ENCODE results near the gene TJP1.
A peak's percentile ranks its signal among the peaks of the same experiment; 100 is the strongest.

TJP1 gene

GRCh38 chr15:29811691-29812383 lies 10.4 kb downstream of the TJP1 start:
- TF ChIP-seq JUND (IDR thresholded peaks at IDR 0.05; ENCODE audit: low read depth) = no peak
- DNase-seq (ENCODE audit: low read depth in 1 of 2, low spot score in 1 of 2) = no peak
- in situ Hi-C loops (cut with HindIII; ENCODE audit: low pct_unique_long_range_greater_than_20kb, low sequenced_read_pairs) = no loop called here

- in situ Hi-C loops (cut with HindIII; ENCODE audit: low pct_unique_long_range_greater_than_20kb, low sequenced_read_pairs) = no loop called here
- TF ChIP-seq JUND (IDR thresholded peaks at IDR 0.05; ENCODE audit: low read depth) = no peak
- no peak for DNase-seq (ENCODE audit: low read depth in 1 of 2, low spot score in 1 of 2)
These were observed 16.6 kb downstream of the TJP1 start for GRCh38 chr15:29805708-29806104.

- TF ChIP-seq JUND (IDR thresholded peaks at IDR 0.05; ENCODE audit: low read depth) = no peak
- in situ Hi-C loops (cut with HindIII; ENCODE audit: low pct_unique_long_range_greater_than_20kb, low sequenced_read_pairs) = no loop called here
- DNase-seq (ENCODE audit: low read depth in 1 of 2, low spot score in 1 of 2) = no peak
These were observed 17.1 kb downstream of the TJP1 start for GRCh38 chr15:29805043-29805707.

GRCh38 chr15:29802411-29802810 lies 19.9 kb downstream of the TJP1 start:
- DNase-seq (ENCODE audit: low read depth in 1 of 2, low spot score in 1 of 2) = no peak
- no peak for TF ChIP-seq JUND (IDR thresholded peaks at IDR 0.05; ENCODE audit: low read depth)
- in situ Hi-C loops (cut with HindIII; ENCODE audit: low pct_unique_long_range_greater_than_20kb, low sequenced_read_pairs) = no loop called here

- in situ Hi-C loops (cut with HindIII; ENCODE audit: low pct_unique_long_range_greater_than_20kb, low sequenced_read_pairs) = no loop called here
- DNase-seq (ENCODE audit: low read depth in 1 of 2, low spot score in 1 of 2) = no peak
These were observed 21.5 kb downstream of the TJP1 start for GRCh38 chr15:29800491-29801366.

GRCh38 chr15:29799859-29800258 lies 22.4 kb downstream of the TJP1 start:
- TF ChIP-seq JUND (IDR thresholded peaks at IDR 0.05; ENCODE audit: low read depth) = no peak
- no peak for DNase-seq (ENCODE audit: low read depth in 1 of 2, low spot score in 1 of 2)

More at GRCh38 chr15:29800491-29801366, 21.5 kb downstream of the TJP1 start:
- TF ChIP-seq JUND (IDR thresholded peaks at IDR 0.05; ENCODE audit: low read depth) = no peak

GRCh38 chr15:29795610-29796009 lies 26.7 kb downstream of the TJP1 start:
- in situ Hi-C loops (cut with HindIII; ENCODE audit: low pct_unique_long_range_greater_than_20kb, low sequenced_read_pairs) = no loop called here
- DNase-seq (ENCODE audit: low read depth in 1 of 2, low spot score in 1 of 2) = no peak
- TF ChIP-seq JUND (IDR thresholded peaks at IDR 0.05; ENCODE audit: low read depth) = no peak

More at GRCh38 chr15:29799859-29800258, 22.4 kb downstream of the TJP1 start:
- in situ Hi-C loops (cut with HindIII; ENCODE audit: low pct_unique_long_range_greater_than_20kb, low sequenced_read_pairs) = no loop called here

- TF ChIP-seq JUND (IDR thresholded peaks at IDR 0.05; ENCODE audit: low read depth) = no peak
- in situ Hi-C loops (cut with HindIII; ENCODE audit: low pct_unique_long_range_greater_than_20kb, low sequenced_read_pairs) = no loop called here
- DNase-seq (ENCODE audit: low read depth in 1 of 2, low spot score in 1 of 2) = no peak
These were observed 29.7 kb downstream of the TJP1 start for GRCh38 chr15:29792426-29793159.

GRCh38 chr15:29790607-29791006 lies 31.7 kb downstream of the TJP1 start:
- no peak for TF ChIP-seq JUND (IDR thresholded peaks at IDR 0.05; ENCODE audit: low read depth)
- no peak for DNase-seq (ENCODE audit: low read depth in 1 of 2, low spot score in 1 of 2)
- in situ Hi-C loops (cut with HindIII; ENCODE audit: low pct_unique_long_range_greater_than_20kb, low sequenced_read_pairs) = no loop called here

GRCh38 chr15:29789871-29790270 lies 32.4 kb downstream of the TJP1 start:
- DNase-seq (ENCODE audit: low read depth in 1 of 2, low spot score in 1 of 2) = peak in 1 of 2 experiments; percentile 2
- in situ Hi-C loops (cut with HindIII; ENCODE audit: low pct_unique_long_range_greater_than_20kb, low sequenced_read_pairs) = no loop called here
- TF ChIP-seq JUND (IDR thresholded peaks at IDR 0.05; ENCODE audit: low read depth) = no peak

GRCh38 chr15:29788433-29789034 lies 33.7 kb downstream of the TJP1 start:
- no peak for TF ChIP-seq JUND (IDR thresholded peaks at IDR 0.05; ENCODE audit: low read depth)
- in situ Hi-C loops (cut with HindIII; ENCODE audit: low pct_unique_long_range_greater_than_20kb, low sequenced_read_pairs) = no loop called here
- no peak for DNase-seq (ENCODE audit: low read depth in 1 of 2, low spot score in 1 of 2)

GRCh38 chr15:29787767-29788166 lies 34.5 kb downstream of the TJP1 start:
- TF ChIP-seq JUND (IDR thresholded peaks at IDR 0.05; ENCODE audit: low read depth) = no peak
- no peak for DNase-seq (ENCODE audit: low read depth in 1 of 2, low spot score in 1 of 2)
- in situ Hi-C loops (cut with HindIII; ENCODE audit: low pct_unique_long_range_greater_than_20kb, low sequenced_read_pairs) = no loop called here
